GM18526 (cell line): ENCODE data around the gene SLC10A3.
A peak's percentile ranks its signal among the peaks of the same experiment; 100 is the strongest.

Experiments used
- POLR2A ChIP-seq: IDR thresholded peaks from 3 replicates; pipeline ENCODE4 v1.6.1; 2011; ENCODE audit not compliant: insufficient read length; ENCODE audit errors: extremely low read depth

Gene SLC10A3

GRCh38 chrX:154465601-154466000 is 24.8 kb downstream of the SLC10A3 start:
- no peak for TF ChIP-seq POLR2A

- no peak for TF ChIP-seq POLR2A
Measured at GRCh38 chrX:154464806-154465365, 25.5 kb downstream of the SLC10A3 start.

- no peak for TF ChIP-seq POLR2A
Measured at GRCh38 chrX:154463611-154464220, 26.7 kb downstream of the SLC10A3 start.

DNA sequence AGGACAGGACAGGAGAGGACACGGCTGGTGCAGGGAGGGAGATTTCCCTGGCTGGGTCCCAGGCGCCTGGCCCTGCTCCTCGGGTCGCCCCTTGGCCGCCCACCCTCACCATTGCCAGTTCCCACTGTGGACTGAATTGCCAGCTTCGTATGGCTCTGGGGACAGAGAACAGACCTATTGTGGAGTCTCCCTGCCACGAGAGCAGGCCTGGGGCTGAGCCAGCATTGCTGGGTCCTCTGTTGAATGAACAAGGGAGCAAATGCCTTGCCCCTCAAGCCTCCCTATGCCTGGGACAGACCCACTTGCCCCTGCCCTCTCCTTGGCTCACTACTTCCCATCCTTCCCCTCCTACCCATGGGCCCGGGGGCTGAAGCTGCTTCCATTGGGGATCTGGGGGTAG is 28.0 kb downstream of the SLC10A3 start:
- no peak for TF ChIP-seq POLR2A

DNA sequence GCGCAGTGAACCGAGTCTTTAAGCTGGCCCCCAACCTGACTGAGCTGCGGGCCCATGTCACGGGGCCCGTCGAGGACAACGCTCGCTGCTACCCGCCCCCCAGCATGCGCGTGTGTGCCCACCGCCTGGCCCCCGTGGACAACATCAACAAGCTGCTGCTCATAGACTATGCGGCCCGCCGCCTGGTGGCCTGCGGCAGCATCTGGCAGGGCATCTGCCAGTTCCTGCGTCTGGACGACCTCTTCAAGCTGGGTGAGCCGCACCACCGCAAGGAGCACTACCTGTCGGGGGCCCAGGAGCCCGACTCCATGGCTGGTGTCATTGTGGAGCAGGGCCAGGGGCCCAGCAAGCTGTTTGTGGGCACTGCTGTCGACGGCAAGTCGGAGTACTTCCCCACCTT is 30.1 kb downstream of the SLC10A3 start:
- TF ChIP-seq POLR2A = no peak

- no peak for TF ChIP-seq POLR2A
Measured at GRCh38 chrX:154459832-154460231, 30.6 kb downstream of the SLC10A3 start.

DNA sequence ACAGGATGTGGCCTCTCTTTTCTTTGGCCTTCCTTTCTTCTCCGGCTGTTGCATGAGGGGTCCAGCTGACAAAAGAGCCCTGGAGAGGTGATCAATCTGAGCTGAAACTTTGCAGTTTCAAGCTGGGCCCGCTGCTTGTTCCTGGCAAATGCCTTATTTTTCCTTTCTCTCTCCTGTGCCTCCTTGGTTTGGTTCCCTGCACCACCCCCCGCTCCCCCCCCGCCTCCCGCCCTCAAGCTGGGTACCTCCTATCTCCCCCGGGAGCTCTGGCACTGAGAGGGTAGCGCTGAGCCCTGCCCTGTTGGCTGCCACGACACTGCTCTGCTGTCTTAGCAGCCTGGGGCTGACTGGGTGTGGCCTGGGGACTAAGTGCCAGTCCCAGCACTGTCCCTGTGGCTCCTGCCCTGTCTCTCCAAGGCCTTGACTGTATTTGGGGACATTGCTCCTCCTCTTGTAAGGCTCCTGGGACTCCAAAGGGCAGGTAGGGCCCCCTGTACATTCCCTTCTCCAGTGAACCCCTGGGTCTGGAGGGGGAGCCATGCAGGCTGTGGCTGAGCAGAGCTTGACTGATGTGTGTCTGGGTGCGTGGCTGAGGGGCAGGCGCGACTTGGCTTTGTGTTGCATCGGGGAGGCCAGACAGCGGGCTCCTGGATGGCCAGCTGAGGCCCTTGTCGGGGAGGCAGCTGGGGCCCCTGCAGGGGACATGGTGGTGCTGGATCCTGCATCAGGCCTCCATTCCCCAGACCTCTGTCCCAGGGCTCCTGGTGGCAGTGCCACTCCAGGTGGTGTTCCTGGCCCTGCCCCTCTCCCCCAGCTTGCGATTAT is 31.3 kb downstream of the SLC10A3 start:
- TF ChIP-seq POLR2A = no peak

- peak; percentile 39 for TF ChIP-seq POLR2A
Measured at GRCh38 chrX:154458116-154458953, 32.1 kb downstream of the SLC10A3 start, which contains the start of gene PLXNA3. Gene PLXNA3 (plus strand): TSS chrX:154458281. CDS start chrX:154460184, 1,903 bp downstream.

- TF ChIP-seq POLR2A = no peak
Measured at GRCh38 chrX:154457491-154458115, 32.8 kb downstream of the SLC10A3 start.

- TF ChIP-seq POLR2A = no peak
Measured at GRCh38 chrX:154452823-154453222, 37.6 kb downstream of the SLC10A3 start.

DNA sequence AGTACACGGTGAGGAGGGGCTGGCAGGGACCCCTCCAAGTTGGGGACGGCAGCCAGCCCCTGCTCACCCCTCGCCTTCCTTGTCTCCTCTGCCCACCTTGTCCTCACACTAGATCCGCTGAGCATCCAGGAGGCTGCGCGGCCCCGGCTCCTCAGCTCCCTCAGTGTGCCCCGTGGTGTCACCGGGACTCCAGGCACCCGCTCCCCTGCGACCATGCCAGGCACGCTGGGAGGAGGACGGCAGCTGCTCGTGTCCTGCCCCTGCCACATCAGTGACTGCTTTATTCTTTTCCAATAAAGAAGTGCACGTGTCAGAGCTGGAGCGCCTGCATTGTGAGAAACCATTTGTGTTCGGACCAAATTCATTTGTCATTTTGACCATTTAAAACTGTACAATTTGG is 40.1 kb downstream of the SLC10A3 start:
- no peak for TF ChIP-seq POLR2A

GRCh38 chrX:154449618-154450017 is 40.8 kb downstream of the SLC10A3 start:
- TF ChIP-seq POLR2A = no peak

GRCh38 chrX:154448484-154448883 is 41.9 kb downstream of the SLC10A3 start:
- TF ChIP-seq POLR2A = no peak

DNA sequence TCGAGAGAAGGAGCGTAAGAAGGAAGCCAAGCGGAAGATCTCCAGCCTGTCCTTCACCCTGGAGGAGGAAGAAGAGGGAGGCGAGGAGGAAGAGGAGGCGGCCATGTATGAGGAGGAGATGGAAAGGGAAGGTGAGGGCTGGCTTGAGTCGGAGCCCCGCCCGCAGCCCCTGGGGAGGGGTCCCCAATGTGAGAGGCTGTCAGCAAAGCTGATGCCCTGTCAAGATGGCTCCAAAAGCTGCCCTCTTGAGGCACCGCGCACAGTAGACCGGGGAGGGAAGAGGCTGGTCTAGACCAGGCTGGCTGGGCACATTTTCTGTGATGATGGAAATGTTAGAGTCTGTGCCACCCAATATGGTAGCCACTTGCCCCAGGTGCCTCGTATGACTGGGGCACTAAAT is 44.0 kb downstream of the SLC10A3 start:
- no peak for TF ChIP-seq POLR2A

DNA sequence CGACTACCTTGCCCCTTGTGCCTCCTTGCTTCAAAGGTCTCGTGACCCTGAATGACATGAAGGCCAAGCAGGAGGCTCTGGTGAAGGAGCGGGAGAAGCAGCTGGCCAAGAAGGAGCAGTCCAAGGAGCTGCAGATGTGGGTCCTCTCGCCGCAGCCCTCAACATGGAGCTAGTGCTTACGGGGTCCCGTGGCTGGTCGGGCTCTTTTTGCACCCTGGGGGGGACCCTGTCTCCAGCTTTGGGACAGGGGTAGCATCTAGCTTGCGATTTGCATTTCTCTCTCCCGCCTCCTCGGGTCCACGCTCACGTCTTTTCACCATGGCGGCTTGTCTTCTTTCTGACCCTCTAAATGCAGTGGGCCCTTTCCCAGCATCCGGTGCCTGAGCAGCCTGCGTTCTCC is 44.7 kb downstream of the SLC10A3 start:
- TF ChIP-seq POLR2A = no peak
